ENCODE data around the gene ILKAP. TPM values are rescaled to one million over a fixed set of nuclear protein-coding genes. Genes with fewer than 3 reads are reported as not detected.
A peak's percentile ranks its signal among the peaks of the same experiment; 100 is the strongest.

Gene ILKAP
- total and polyA plus RNA-seq, 2 of the 4 experiments (the other 2 are of a cell fraction), result 13.3 to 44.2 TPM

GRCh38 chr2:238166391-238167343 is 36.8 kb downstream of the ILKAP start:
- no peak overlapping the region for H3K9ac ChIP-seq (ENCODE audit: low read depth, low read length)
- in situ Hi-C loops (cut with MboI; ENCODE audit: low sequenced_read_pairs) (no loop called here), intact Hi-C loops (cut with micrococcal nuclease) (no loop called here), dilution Hi-C loops (cut with HindIII; ENCODE audit: low sequenced_read_pairs, unreplicated experiment) (no loop called here)
- H3K27me3 ChIP-seq (ENCODE audit: control insufficient read depth, insufficient read depth, low read length), result peaks cover 2% of the 10 kb centered on the region; the same call in 1 of the 2 replicates
- peaks cover 3 to 20% of the 10 kb centered on the region in 2 experiments; a peak in 3 of 4 replicates for H3K79me1 ChIP-seq (ENCODE audit: low read depth in 1 of 2, low read length in 2 of 2)
- H2BK15ac ChIP-seq (ENCODE audit: low read depth, low read length), result no peak overlapping the region
- no peak overlapping the region for H3K23ac ChIP-seq (ENCODE audit: low read depth, low read length)
- H3K27ac ChIP-seq (ENCODE audit: insufficient read depth, low read length), result no peak overlapping the region
- no peak overlapping the region for H2AK9ac ChIP-seq (replicated peaks; ENCODE audit: low read depth, low read length, poor library complexity)
- peaks cover 35% of the 10 kb centered on the region for H3K4me1 ChIP-seq (ENCODE audit: control insufficient read depth, insufficient read depth, low read length)
- H3K4ac ChIP-seq (ENCODE audit: low read depth, low read length), result no peak overlapping the region; the same call in 1 of the 2 replicates
- H3K36me3 ChIP-seq (ENCODE audit: control insufficient read depth, insufficient read depth, low read length), result peaks cover 18% of the 10 kb centered on the region
- ChIA-PET POLR2A (ENCODE audit: unreplicated experiment) (no interaction called here), CTCF (no interaction called here)
- no peak overlapping the region for H3K18ac ChIP-seq (ENCODE audit: low read depth, low read length)
- no peak overlapping the region for H2BK120ac ChIP-seq (ENCODE audit: low read depth, low read length)
- peak overlapping the region; percentile 96; the same call in 1 of the 2 replicates for H4K91ac ChIP-seq (ENCODE audit: insufficient read depth, low read depth, low read length)
- no peak overlapping the region for H3K4me3 ChIP-seq (ENCODE audit: insufficient read depth, low read depth, low read length)
- H2AK5ac ChIP-seq (ENCODE audit: low read depth, low read length), result peak overlapping the region; percentile 33
- no peak overlapping the region for H3K14ac ChIP-seq (replicated peaks; ENCODE audit: low read depth, low read length)
- H3K56ac ChIP-seq (ENCODE audit: extremely low read depth, insufficient read depth, low read length), result no peak overlapping the region
- no peak for ATAC-seq (ENCODE audit: low read depth)
- no peak overlapping the region for H4K5ac ChIP-seq (ENCODE audit: low read depth, low read length)
- WGBS, 2 experiments (ENCODE audit: extremely low coverage in 2 of 2, insufficient read length in 1 of 2), result 91% methylated on average over 20 of the region's 24 CpGs; no CpG with 5 or more reads in 1 of the 2 experiments
- no peaks in the 10 kb centered on the region for H3K9me3 ChIP-seq (ENCODE audit: control insufficient read depth, insufficient read depth, low read length)
- peak overlapping the region; percentile 4 for H2BK5ac ChIP-seq (ENCODE audit: low read depth, low read length, poor library complexity, severe bottlenecking)
- H2AFZ ChIP-seq (replicated peaks; ENCODE audit: low read length, poor library complexity), result peak overlapping the region; percentile 23
- no TSS peak for BruUV-seq (replicated peaks)
- H3K4me2 ChIP-seq (ENCODE audit: low read depth, low read length), result no peak overlapping the region
- H2BK20ac ChIP-seq (ENCODE audit: low read depth, low read length), result no peak overlapping the region
- peaks cover 8% of the 10 kb centered on the region for H4K20me1 ChIP-seq (ENCODE audit: insufficient read depth, low read length)
- H4K8ac ChIP-seq (ENCODE audit: low read depth in 2 of 2, low read length in 2 of 2), result no peak overlapping the region
- no peak for DNase-seq
- H3K9me1 ChIP-seq (ENCODE audit: insufficient read depth, low read length), result peaks cover 32% of the 10 kb centered on the region
- no peak for TF ChIP-seq USF2 (IDR thresholded peaks at IDR 0.05; ENCODE audit: low read depth, low read length)
- TF ChIP-seq SMC3 (IDR thresholded peaks at IDR 0.05; ENCODE audit: low read depth, low read length), result no peak
- TF ChIP-seq MAFK (IDR thresholded peaks at IDR 0.05; ENCODE audit: low read depth, low read length), result no peak
- TF ChIP-seq CTCF (conservative IDR thresholded peaks at IDR 0.05; ENCODE audit: low read depth, low read length), result no peak
- TF ChIP-seq POLR2A (IDR thresholded peaks at IDR 0.05; ENCODE audit: low read depth, low read length), result no peak
- no peak for TF ChIP-seq ELK1 (IDR thresholded peaks at IDR 0.05; ENCODE audit: borderline replicate concordance, low read depth, low read length)
- no peak for TF ChIP-seq FOS (IDR thresholded peaks at IDR 0.05; ENCODE audit: low read depth, low read length)
- no peak for TF ChIP-seq NFE2L2 (IDR thresholded peaks at IDR 0.05; ENCODE audit: low read depth, low read length)
- TF ChIP-seq BHLHE40 (IDR thresholded peaks at IDR 0.05; ENCODE audit: low read depth, low read length), result no peak
- TF ChIP-seq RFX5 (IDR thresholded peaks at IDR 0.05; ENCODE audit: low read depth, low read length), result no peak
- TF ChIP-seq MAZ (IDR thresholded peaks at IDR 0.05; ENCODE audit: borderline replicate concordance, low read depth, low read length), result no peak
- TF ChIP-seq RAD21 (IDR thresholded peaks at IDR 0.05; ENCODE audit: low read length), result no peak
- TF ChIP-seq CHD1 (IDR thresholded peaks at IDR 0.05; ENCODE audit: low read depth, low read length), result no peak
- TF ChIP-seq CEBPB (IDR thresholded peaks at IDR 0.05; ENCODE audit: low read depth, low read length), result no peak
